ENCODE results near the gene C11orf24. TPM values are rescaled to one million over a fixed set of nuclear protein-coding genes. Genes with fewer than 3 reads are reported as not detected.

C11orf24 gene
- total and polyA plus RNA-seq, 9 of the 15 experiments (the other 6 are each of a cell fraction or from before 2014, with no cell fraction given), result 2.0 to 65.2 (median 32.5) TPM

DNA sequence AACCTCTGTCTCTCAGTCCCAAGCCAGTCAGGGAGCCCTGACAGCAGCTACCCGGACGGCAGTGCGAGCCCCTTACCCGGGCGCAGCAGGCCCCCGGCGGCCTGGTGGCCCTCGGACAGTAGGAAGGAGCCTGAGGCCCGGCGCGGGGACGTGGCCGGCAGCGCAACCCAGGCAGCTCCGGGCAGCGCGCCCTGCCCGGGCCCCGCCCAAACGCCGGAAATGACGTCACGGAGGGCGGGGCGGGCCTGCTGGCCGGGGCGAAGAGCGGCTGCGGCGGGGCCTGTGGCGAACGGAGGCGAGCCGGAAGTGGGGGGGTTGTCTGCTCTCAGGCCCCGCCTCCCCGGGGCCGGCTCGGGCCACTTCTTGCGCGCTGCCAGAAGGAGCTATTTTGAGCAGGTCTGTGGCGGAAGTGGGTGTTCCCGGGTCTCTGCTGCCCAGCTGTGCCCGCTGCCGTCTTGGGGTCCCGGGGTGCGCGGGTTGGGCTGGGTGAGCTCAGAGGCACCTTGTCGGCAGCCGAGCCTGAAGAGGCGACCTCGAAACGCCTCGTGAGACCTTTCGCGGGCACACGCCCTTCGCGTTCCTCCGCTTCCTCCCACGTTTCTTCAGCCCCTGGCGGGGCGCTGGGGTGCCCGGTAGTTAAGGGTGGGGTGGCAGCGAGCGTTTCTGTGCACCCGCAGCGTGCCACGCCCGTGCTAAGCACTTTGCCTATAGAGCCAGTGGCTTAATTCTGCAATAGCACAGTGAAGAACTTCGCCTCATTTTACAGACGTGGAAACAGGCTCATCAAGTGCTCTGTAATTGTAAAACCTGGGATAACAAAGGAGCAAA is at the start of gene C11orf24 (continued):
- TF ChIP-seq, protein P1, sequence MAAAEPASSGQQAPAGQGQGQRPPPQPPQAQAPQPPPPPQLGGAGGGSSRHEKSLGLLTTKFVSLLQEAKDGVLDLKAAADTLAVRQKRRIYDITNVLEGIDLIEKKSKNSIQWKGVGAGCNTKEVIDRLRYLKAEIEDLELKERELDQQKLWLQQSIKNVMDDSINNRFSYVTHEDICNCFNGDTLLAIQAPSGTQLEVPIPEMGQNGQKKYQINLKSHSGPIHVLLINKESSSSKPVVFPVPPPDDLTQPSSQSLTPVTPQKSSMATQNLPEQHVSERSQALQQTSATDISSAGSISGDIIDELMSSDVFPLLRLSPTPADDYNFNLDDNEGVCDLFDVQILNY (CRISPR knock-in tag; IDR thresholded peaks at IDR 0.05), result peak; percentile 63; the same call in 1 of the 2 replicates
- TF ChIP-seq CREB1 (IDR thresholded peaks at IDR 0.05) (peak; percentile 82), CREB1 (CRISPR knock-in tag; IDR thresholded peaks at IDR 0.05) (peak; percentile 94), POLR2G (IDR thresholded peaks at IDR 0.05; ENCODE audit: low read depth, low read length) (peak; percentile 99), CTBP1 (IDR thresholded peaks at IDR 0.05; ENCODE audit: borderline replicate concordance) (peak; percentile 62; the same call in 1 of the 2 replicates), ZNF184 (CRISPR knock-in tag; IDR thresholded peaks at IDR 0.05) (no peak), GATAD2A (IDR thresholded peaks at IDR 0.05) (peak; percentile 46; the same call in 1 of the 2 replicates), ZNF146 (CRISPR knock-in tag; IDR thresholded peaks at IDR 0.05; ENCODE audit: unreplicated experiment) (no peak), CBX1 (IDR thresholded peaks at IDR 0.05; ENCODE audit: low read depth) (peak; percentile 75; the same call in 1 of the 2 replicates), MXI1 (IDR thresholded peaks at IDR 0.05; ENCODE audit: low read depth, low read length) (peak; percentile 39; the same call in 1 of the 2 replicates), RBM22 (IDR thresholded peaks at IDR 0.05; ENCODE audit: low read depth, low read length, poor library complexity, severe bottlenecking) (peak; percentile 77), POLR2AphosphoS2 (IDR thresholded peaks at IDR 0.05; ENCODE audit: low read length) (no peak), NFRKB (IDR thresholded peaks at IDR 0.05; ENCODE audit: low read depth) (no peak; the same call in 1 of the 2 replicates), RBFOX2 (IDR thresholded peaks at IDR 0.05; ENCODE audit: low read depth, low read length) (peak; percentile 99), NFATC3 (IDR thresholded peaks at IDR 0.05) (no peak), TCF7 (IDR thresholded peaks at IDR 0.05; ENCODE audit: borderline replicate concordance) (0 out of 2 replicates have a peak, but pooled peaks have one; percentile 23)
- TF ChIP-seq, protein P2, sequence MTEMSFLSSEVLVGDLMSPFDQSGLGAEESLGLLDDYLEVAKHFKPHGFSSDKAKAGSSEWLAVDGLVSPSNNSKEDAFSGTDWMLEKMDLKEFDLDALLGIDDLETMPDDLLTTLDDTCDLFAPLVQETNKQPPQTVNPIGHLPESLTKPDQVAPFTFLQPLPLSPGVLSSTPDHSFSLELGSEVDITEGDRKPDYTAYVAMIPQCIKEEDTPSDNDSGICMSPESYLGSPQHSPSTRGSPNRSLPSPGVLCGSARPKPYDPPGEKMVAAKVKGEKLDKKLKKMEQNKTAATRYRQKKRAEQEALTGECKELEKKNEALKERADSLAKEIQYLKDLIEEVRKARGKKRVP (CRISPR knock-in tag; IDR thresholded peaks at IDR 0.05), result no peak
- TF ChIP-seq, protein P3, sequence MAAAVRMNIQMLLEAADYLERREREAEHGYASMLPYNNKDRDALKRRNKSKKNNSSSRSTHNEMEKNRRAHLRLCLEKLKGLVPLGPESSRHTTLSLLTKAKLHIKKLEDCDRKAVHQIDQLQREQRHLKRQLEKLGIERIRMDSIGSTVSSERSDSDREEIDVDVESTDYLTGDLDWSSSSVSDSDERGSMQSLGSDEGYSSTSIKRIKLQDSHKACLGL (CRISPR knock-in tag; IDR thresholded peaks at IDR 0.05; ENCODE audit: borderline replicate concordance, poor library complexity, severe bottlenecking), result no peak
- TF ChIP-seq, protein P4, sequence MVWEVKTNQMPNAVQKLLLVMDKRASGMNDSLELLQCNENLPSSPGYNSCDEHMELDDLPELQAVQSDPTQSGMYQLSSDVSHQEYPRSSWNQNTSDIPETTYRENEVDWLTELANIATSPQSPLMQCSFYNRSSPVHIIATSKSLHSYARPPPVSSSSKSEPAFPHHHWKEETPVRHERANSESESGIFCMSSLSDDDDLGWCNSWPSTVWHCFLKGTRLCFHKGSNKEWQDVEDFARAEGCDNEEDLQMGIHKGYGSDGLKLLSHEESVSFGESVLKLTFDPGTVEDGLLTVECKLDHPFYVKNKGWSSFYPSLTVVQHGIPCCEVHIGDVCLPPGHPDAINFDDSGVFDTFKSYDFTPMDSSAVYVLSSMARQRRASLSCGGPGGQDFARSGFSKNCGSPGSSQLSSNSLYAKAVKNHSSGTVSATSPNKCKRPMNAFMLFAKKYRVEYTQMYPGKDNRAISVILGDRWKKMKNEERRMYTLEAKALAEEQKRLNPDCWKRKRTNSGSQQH (CRISPR knock-in tag; IDR thresholded peaks at IDR 0.05), result no peak
- TF ChIP-seq, protein P5, sequence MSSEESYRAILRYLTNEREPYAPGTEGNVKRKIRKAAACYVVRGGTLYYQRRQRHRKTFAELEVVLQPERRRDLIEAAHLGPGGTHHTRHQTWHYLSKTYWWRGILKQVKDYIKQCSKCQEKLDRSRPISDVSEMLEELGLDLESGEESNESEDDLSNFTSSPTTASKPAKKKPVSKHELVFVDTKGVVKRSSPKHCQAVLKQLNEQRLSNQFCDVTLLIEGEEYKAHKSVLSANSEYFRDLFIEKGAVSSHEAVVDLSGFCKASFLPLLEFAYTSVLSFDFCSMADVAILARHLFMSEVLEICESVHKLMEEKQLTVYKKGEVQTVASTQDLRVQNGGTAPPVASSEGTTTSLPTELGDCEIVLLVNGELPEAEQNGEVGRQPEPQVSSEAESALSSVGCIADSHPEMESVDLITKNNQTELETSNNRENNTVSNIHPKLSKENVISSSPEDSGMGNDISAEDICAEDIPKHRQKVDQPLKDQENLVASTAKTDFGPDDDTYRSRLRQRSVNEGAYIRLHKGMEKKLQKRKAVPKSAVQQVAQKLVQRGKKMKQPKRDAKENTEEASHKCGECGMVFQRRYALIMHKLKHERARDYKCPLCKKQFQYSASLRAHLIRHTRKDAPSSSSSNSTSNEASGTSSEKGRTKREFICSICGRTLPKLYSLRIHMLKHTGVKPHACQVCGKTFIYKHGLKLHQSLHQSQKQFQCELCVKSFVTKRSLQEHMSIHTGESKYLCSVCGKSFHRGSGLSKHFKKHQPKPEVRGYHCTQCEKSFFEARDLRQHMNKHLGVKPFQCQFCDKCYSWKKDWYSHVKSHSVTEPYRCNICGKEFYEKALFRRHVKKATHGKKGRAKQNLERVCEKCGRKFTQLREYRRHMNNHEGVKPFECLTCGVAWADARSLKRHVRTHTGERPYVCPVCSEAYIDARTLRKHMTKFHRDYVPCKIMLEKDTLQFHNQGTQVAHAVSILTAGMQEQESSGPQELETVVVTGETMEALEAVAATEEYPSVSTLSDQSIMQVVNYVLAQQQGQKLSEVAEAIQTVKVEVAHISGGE (CRISPR knock-in tag; IDR thresholded peaks at IDR 0.05), result peak in 2 of 3 experiments; percentile 61 to 90; a peak in 4 of 6 replicates
